RKO (cell line): ENCODE results near the gene NCAM2.

ENCODE experiments used
- DNase-seq: peaks from one replicate; pipeline ENCODE4 v3.0.0-alpha.2; 2016; ENCODE audit warnings: low spot score

The NCAM2 gene

DNA sequence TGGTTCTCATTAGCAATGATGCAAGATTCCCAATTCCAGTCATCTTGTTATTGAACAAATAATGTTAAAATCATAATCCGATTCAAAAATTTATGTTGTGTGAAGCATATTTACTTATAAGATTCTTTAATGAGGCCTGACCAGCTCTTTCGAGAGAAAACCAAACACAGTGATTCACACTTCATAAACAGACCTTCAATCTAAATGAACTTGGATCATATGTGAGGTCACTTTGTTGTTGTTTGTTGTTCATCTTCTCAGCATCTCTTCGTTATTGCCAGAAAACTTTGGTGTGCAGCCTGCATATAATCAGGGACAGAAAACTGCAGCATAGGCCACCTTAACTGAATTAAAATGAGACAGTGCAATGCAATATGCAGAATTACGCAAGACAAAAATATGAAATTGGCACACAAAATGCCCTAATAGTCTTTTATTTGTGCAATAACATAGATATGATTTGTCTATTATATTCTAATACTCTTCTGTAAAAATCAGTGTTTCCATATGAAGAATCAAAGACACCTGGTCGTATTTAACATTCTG is 30.1 kb downstream of the NCAM2 start:
- no peak for DNase-seq

DNA sequence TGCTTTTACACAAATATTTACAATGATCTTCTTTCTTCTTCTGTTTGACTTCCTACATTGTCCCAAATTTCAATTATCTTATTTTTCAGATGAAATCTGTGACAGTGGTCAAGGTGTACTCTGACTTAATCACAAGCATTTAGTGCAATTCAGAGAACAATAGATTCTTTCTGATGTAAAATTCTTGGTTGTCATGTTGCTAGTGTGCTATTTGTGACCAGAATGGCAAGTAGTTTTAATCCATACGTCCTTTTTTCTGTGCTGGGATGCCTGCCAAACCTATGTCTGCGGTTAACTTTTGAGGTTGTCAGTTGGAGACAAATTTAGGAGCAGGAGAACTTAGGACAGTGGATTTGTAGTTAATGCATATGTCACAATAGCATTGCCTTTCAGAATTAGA is 31.0 kb downstream of the NCAM2 start:
- no peak for DNase-seq

DNA sequence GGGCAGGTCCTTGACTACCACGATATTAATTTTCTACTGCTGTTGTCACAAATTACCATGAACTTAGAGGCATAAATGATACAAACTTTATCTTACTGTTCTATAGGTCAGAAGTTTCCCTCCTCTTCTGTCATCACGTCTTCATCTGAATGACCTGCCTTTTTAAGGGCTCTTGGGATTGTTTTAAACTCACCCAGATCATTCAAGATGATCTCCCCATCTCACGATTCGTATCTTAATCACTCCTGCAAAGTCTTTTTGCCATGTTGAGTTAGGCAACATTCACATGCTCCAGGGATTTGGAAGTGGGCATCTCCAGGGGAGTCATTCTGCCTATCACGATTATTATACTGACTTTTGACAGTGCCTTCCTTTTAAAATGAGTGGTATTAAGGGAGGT is 32.1 kb downstream of the NCAM2 start:
- no peak for DNase-seq

DNA sequence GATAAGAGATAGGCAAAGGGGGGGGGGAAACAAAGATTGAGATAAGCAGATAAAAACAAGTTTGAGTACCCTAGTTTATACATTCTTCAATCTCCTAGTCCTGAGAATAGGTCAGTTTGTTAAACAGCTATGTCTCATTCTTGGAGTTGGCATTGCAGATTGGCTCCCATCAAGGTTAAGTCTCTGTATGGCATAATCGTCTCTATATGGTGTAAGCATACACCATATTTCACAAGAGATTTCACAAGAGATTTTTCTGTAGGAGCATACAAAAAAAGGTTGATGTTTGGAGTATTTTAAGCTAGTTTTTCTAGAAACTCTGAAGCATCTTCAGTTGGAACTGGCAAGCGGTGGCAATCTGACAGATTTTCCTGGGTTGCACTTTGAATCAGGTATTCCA is 35.8 kb downstream of the NCAM2 start:
- DNase-seq: no peak

DNA sequence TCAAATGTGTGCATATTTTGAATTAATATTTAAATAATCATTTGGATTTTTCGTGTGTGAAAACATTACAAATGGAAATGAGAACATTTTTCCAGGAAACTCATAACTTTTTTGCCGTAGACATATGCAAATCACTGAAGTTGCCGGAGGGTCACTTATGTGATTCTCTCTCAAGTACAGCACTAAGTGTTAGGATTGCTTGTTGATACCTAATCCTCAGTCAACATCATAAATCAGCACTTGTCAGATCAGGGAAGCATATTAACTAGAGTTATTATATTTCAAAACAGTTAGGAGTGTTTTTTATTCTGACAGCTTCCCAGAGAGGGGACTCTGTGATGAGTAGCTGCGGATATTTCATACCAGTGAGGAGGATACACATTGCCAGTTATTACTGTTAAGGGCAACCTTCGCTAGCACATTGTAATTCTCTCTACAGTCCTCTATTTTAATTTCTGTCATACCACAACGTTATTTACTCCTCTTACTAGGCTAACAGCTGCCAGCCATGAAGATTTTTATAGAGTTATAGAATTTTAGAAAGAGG is 41.5 kb downstream of the NCAM2 start:
- DNase-seq: no peak

DNA sequence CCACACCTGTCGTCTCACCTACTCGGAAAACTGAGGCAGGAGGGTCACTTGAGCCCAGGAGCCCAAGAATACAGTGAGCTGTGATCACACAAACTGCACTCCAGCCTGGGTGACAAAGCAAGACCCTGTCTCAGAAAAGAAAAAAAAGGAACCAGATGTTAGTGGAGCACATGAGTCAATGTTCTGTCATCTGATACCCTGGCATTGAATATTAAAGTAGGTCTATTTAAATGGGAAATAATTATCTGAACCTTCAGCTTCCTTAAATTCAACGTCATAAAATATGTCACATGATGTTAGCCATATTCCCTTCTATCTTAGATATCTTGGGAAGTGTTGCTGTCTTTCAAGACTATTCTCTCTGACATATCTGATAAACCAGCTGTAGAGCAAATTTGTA is 47.3 kb downstream of the NCAM2 start:
- no peak for DNase-seq

DNA sequence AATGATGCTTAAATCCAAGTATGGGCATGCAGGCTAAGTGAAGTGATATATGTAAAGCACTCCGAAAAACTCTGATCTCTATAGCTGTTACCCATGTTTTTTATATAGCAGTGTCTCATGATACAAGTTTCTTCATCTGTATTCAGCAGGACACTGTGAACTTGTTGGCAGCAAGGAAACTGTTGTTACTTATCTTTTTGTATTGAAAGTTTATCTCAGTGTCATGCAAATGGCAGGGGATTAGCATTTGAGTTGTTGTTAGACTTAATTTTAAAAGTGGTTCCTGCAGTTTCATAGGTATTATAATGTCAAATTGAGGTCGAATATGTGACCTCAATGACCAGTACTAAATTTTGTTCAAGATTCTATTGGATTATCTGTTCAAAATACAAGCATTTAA is 47.9 kb downstream of the NCAM2 start:
- no peak for DNase-seq

DNA sequence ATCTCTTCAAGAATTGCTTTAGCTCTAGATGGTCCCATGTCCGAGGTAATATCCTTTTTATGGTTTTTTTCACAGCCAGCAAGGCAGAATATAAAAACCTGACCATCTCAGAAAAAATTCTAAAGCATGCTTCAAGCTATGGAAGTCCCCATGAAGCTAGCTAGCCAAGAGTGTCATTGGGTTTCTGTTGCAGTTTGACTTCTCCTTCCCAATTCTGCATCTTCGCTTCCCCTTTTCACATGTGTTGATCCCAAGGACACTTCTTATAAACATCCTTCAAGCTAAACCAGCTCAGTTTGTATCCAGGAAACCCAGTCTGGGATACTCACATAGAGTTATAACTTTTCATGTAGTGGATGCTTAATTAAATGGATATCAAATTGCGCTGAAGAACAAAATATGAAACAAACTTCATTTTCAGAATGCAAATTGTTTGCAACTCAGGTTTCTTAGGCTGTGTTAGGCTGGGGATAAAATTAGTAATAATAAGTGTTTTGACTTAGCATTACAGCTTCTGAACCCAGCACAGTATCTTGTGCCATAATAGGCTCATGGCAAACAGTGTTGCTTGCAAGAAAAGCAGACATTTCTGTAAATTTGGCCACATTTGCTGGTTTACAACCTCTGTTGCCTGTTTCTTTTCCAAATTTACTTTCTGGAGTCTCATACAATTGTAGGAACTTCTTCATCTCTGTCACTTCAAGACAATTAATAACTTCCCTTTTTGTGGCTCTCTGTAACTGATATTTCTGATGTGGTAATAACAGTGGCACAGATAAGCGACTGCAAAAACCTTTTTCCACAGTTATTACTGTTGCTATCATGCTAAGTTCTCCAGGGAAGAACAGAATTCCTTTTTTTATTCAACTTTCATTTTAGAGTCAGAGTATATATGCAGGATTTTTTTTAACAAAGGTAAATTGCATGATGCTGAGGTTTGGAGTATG is 53.2 kb downstream of the NCAM2 start:
- no peak for DNase-seq

DNA sequence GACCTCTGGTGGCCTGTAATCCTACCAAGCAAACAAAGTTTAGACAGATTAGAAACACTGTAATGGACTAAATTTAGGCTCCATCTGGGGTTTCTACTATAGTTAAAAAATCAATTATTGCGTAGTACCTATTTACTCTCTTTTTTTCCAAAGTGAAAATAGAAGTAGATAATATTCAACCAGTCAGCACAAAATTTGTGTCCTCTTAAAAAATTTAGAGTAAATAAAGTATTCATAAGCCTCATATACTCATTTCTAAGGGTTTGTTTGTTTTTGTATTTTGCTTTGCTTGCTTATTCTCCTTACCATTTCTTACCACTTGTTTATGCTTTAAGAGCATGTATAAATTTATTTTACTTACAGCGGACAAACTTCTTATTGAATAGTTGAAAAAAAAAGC is 54.5 kb downstream of the NCAM2 start:
- DNase-seq: no peak

DNA sequence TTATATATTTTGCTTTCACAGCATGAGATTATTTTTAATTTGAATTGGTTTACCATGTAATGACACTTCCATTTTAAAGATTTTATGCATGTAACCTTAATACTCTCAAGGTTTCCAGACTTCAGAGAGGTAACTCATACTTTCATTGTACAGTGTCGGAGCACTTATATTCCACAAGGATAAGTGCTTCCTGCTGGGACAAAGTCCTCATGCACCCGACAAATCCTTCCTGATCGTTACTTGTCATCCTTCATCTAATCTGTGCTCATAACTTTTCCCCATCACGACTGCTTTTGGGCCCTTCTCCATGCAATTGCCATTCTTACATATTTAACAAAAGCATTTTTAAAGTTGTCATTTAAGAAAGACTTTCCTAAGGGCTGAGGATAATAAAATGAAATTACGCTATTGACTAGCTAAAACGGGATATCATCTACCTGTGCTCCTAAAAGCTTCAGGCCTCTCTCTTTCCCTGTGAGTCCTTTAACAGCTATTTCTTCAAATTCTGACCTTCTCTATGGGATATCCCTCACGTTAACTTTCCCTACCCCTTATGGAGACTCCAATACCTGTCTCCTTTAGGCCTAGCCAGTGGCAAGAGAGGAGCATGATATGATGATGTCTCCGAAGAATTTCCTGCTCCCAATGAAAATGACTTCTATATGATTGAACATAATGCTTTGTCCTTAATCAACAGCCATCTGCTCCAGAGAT is 59.3 kb downstream of the NCAM2 start:
- no peak for DNase-seq

DNA sequence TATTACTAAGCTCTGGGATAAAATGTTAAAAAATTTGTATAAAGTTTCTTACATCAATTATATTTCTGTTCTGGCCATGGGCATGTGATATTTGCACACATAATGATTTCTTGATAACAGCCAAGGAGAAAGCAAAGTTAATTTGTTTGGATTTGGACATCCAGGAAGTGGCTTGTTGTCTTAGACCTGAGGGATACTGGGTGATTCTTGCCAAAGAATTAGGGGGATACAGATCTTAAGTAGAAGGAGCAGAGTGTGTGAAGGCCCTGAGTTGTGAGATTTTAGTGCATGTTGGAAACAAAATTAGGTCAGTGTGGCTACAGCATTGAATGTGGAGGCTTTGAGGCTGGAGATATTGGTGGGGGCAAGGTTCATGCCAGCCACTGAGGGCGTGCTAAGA is 65.6 kb downstream of the NCAM2 start:
- no peak for DNase-seq

DNA sequence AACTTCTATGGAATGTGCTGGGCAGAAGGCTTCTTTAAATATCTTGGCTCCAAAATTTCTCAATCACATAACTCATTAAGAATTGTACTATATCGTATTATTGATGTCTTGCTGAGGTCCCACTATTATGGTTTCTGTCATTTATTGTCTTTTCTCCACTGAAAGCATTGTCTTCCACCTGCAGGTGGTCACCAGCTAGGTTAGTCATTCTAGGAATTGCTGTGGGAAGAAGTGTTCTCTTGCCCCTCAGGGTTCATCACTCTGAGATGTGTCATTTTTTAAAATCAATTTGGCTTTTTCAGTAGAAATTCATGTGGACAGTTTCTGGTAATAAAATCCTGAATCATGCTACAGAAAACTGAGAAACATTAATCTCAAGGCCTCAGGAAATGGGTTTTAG is 66.1 kb downstream of the NCAM2 start:
- DNase-seq: no peak

DNA sequence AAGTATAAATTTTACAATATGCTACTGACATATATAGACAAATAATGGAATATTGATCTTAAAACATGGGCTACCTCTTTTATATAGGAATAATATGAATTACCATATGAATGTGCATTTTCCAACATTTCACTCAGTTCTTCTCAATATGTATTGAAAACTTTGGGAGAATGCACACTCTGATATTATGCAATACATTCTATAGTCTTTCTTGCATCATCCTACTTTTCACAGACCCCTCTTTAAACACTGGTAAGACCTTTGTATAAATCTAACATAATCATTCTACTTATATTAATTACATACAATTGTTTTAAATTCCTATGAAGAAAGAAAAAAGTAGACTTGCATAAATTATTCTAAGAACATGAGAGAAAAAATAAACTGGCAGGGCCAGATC is 69.2 kb downstream of the NCAM2 start:
- no peak for DNase-seq

DNA sequence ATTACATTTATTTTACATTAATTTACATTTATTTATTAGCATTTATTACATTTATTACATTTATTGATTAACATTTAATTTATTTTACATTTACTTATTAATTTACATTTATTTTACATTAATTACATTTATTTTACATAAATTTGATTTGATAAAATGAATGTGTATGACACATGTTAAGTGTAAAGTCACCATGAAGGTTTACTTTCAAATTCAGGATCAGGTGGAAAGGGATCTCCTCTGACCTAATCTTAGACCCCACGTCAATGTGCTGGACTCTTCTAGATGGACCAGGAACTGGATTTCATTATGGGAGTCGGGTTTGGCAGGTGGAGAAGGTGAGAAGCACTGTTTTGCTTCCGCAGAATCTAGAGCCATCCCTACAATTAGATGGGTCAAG is 76.1 kb downstream of the NCAM2 start:
- DNase-seq: no peak

DNA sequence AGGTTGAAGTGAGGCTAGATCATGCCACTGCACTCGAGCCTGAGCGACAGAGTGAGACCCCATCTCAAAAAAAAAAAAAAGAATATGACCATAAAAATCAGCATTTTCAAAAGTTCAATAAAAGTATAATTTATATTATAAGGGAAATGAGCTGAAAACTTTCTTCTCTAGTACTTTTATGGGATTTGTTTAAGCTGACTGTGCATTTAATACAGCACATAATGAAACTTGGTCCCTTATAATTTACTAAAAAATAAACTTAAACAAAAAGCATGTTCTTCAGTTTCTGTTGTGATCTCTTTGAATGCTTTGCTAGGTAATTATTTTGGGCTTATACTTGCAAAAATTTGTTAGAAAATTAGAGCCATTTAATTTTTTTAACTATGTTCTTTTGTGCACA is 77.8 kb downstream of the NCAM2 start:
- DNase-seq: no peak

DNA sequence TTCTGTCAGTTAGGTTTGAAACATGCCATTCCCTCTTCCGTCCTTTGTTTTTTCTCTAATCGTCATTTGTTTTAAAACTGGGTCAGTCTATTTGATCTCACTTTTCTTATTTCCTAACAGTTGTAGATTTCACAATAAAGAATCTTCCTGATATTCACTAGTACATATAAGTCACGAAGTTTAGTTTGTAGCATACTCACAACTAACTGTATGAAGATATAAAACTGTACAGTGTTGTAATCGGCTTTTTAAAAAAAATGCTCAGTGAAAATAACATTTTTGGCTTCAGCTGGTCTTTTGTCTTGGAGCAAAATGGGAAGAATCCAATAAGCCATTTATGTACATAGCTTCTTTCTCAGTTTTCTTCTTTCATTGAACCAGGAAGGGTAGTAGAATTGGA is 78.3 kb downstream of the NCAM2 start:
- DNase-seq: no peak

DNA sequence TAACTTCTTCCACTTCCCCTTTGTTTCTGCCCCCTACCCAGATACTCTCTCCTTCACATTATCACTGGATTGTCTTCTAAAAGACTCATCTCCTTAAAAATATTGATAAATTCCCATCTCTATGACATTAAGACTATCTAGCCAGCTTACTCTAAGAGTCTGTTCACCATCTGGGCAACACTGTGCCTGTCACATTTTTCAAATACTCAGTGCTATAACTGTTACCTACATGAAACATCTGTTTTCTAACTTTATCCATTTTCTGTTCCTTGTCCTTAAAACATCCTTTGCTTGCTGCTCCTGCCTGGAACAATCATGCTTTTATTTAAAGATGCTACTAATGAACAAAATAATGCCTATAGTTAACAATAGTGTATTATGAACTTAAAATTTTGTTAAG is 81.4 kb downstream of the NCAM2 start:
- DNase-seq: no peak

DNA sequence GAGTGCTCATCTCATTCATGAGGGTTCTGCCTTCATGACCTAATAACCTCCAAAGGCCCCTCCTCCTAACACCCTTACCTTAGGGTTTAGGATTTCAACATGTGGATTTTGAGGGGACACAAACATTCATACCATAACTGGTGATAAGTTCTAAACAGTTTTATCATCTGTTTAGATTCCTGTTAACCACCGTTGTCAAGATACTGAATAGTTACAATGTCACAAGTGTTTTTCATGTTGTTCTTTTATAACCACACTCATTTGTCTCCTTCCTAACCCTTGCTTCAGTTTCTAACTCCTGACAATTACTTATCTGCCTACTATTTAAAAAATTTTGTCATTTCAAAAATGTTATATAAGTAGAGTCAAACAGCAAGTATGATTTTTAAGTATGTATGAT is 86.0 kb downstream of the NCAM2 start:
- DNase-seq: no peak

DNA sequence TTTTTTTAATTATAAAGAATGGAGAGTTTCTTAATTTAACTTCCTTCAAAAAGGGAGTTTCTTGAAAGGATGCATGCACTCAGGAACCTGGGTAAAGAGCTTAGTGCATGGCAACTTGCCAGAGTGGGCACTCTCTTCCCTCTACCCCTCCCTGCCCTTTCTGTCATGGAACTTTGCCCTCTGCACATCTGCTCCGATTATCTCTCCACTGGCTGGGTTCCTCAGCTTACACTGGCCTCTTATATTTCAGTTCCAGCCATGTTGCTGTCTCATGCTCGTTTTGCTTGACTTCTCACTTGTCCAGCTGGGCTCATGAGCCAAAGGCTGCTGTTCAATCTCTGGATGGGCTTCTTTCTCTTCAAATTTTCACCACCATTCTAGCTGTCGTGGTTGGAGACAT is 87.0 kb downstream of the NCAM2 start:
- DNase-seq: no peak

DNA sequence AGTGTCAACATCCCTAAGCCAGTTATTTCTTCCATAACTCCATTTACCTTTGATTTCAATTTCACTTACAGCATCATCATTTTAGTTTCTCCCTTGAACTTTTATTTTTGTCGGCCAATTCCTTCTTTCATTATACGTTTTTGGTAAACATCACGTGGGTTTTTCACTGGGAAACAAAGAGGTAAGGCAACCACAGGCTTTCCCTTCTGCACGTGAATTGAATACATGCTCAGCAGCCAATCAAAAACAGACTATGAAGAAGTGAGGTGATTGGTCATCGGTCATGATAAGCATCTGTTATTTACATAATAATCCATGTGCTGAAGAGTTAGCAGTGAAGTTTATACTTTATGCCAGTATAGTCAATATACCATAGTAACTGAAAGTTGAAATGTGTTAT is 98.7 kb downstream of the NCAM2 start:
- DNase-seq: no peak

DNA sequence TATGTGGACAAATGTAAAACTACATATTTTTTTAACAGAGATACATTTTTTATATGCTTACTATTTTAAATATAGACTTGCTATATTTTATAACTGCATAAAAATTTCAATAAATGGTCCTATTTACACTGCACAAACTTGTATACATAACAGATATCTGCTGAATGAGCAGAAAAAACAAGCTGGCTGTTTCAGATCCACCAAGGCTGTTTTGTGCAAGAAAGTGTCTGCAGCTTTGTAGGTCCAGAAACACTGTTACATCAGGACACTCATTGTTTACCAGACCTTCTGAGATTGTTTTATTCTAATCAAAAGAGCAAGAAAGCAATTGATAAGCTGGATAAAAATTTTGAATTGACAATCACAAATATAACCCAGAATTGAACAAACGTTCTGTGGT is 99.3 kb downstream of the NCAM2 start:
- no peak for DNase-seq

DNA sequence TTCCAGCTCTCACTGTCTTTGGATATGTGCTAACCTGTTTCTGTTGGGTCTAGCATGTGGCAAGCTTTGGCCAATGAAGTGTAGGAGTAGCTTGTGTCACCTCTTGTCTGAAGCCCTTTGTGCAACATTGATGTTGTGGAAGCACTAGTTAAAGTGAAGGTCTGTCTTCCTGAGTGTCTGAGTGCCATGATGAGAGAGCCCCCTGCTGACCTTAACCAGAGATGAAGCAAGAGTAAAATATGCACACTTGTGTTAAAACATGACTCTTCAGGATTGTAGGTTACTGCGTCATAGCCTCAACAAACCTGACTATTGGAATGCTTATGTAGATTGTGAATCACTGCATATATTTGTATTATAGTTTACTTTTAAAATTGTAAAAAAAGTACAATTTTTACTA is 103.7 kb downstream of the NCAM2 start:
- peak; percentile 61 for DNase-seq

DNA sequence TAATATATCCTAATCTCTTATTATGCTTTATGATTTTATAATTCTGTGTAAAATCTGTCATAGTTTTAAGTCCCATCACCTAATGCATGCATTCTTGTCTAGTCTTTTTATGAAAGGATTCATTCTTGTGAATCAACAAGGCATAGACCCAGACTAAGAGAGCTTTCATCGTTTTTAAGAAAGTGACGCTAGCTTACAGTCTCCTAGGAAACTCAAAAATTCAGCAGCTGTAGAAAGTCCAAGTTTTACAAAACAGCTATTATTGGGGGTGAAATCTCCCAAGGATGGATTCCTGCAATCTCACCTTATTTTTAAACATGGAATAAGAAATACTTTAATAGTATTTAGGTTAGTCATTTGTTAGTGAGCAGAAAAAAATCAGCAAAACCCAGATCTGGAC is 104.7 kb downstream of the NCAM2 start:
- no peak for DNase-seq
